ENCODE measurements around the gene MAML2.

The MAML2 gene

GRCh38 chr11:96316869-96317268, 26.1 kb downstream of the MAML2 start:
- no peak for DNase-seq

GRCh38 chr11:96315476-96315875, 27.5 kb downstream of the MAML2 start:
- DNase-seq, result no peak

GRCh38 chr11:96314326-96315020, 28.5 kb downstream of the MAML2 start:
- DNase-seq, result no peak

GRCh38 chr11:96313163-96313562, 29.8 kb downstream of the MAML2 start:
- DNase-seq, result no peak

- no peak for DNase-seq
These were observed 31.9 kb downstream of the MAML2 start for GRCh38 chr11:96311120-96311568.

GRCh38 chr11:96310236-96310635, 32.8 kb downstream of the MAML2 start:
- DNase-seq, result no peak

GRCh38 chr11:96309643-96310017, 33.4 kb downstream of the MAML2 start:
- no peak for DNase-seq

- DNase-seq, result no peak
These were observed 33.9 kb downstream of the MAML2 start for GRCh38 chr11:96309016-96309642.

- DNase-seq, result no peak
These were observed 35.2 kb downstream of the MAML2 start for GRCh38 chr11:96307776-96308140.

GRCh38 chr11:96306933-96307775, 35.8 kb downstream of the MAML2 start:
- DNase-seq, result no peak

- DNase-seq, result no peak
These were observed 36.4 kb downstream of the MAML2 start for GRCh38 chr11:96306600-96306932.

- no peak for DNase-seq
These were observed 36.9 kb downstream of the MAML2 start for GRCh38 chr11:96306071-96306470.

- no peak for DNase-seq
These were observed 39.0 kb downstream of the MAML2 start for GRCh38 chr11:96303980-96304379.

GRCh38 chr11:96303064-96303463, 39.9 kb downstream of the MAML2 start:
- no peak for DNase-seq

GRCh38 chr11:96301818-96302217, 41.2 kb downstream of the MAML2 start:
- no peak for DNase-seq

GRCh38 chr11:96299155-96299888, 43.7 kb downstream of the MAML2 start:
- DNase-seq, result no peak

- DNase-seq, result no peak
These were observed 47.6 kb downstream of the MAML2 start for GRCh38 chr11:96295369-96295768.

GRCh38 chr11:96294289-96294688, 48.7 kb downstream of the MAML2 start:
- DNase-seq, result no peak

- no peak for DNase-seq
These were observed 49.4 kb downstream of the MAML2 start for GRCh38 chr11:96293598-96294021.

- DNase-seq, result no peak
These were observed 49.9 kb downstream of the MAML2 start for GRCh38 chr11:96293109-96293508.

- DNase-seq, result no peak
These were observed 50.5 kb downstream of the MAML2 start for GRCh38 chr11:96292291-96293010.

- DNase-seq, result no peak
These were observed 52.4 kb downstream of the MAML2 start for GRCh38 chr11:96290631-96291030.

GRCh38 chr11:96290031-96290430, 53.0 kb downstream of the MAML2 start:
- DNase-seq, result no peak

All from activated naive CD4-positive, alpha-beta T cell treated with anti-CD3 and anti-CD28 coated beads, Interleukin-2, amount 50 U/mL, for 16 hours (primary cell).